ENCODE results near the gene TMEM135. TPM values are rescaled to one million over a fixed set of nuclear protein-coding genes. Genes with fewer than 3 reads are reported as not detected.
"Not testable (repeated sequence)": the region's sequence is repeated elsewhere in the genome, so short reads cannot be mapped to it uniquely, and the experiment has no call there.

TMEM135 gene
- 24.7 and 28.3 TPM in 2 replicates for total RNA-seq
- long read RNA-seq, transcript TMEM135-201 (15 exons, 2,433 nt), result major isoform, 39 of 64 reads
- long read RNA-seq, partial matches to known transcripts, result 6 of 64 reads
- long read RNA-seq, other reads (novel, unspliced or antisense), result 15 of 64 reads

GRCh38 chr11:87037450-87038234 lies at the start of gene TMEM135:
TSS of gene TMEM135 (plus strand) at chr11:87037934. CDS start at chr11:87038046, 112 bp downstream.
- Mint-ChIP-seq H3K4me3 (ENCODE audit: unreplicated experiment) (peak within 1 kb of the TSS; percentile 88), H3K27ac (ENCODE audit: unreplicated experiment) (peak within 1 kb of the TSS; percentile 83), H3K4me1 (ENCODE audit: unreplicated experiment) (peaks cover 32% of the 10 kb centered on the region), H3K27me3 (ENCODE audit: unreplicated experiment) (no peaks in the 10 kb centered on the region), H3K9me3 (ENCODE audit: unreplicated experiment) (no peaks in the 10 kb centered on the region), H3K36me3 (ENCODE audit: unreplicated experiment) (peaks cover 8% of the 10 kb centered on the region)
- TF ChIP-seq CTCF (IDR thresholded peaks at IDR 0.05), result no peak
- DNase-seq (ENCODE audit: extremely low spot score, unreplicated experiment), result peak; percentile 94

GRCh38 chr11:86988351-86988881 lies 49.3 kb upstream of the TMEM135 start:
- no peak for DNase-seq (ENCODE audit: extremely low spot score, unreplicated experiment)
- no peaks in the 10 kb centered on the region for H3K27me3 Mint-ChIP-seq (ENCODE audit: unreplicated experiment)
- peaks cover 28% of the 10 kb centered on the region for H3K4me1 Mint-ChIP-seq (ENCODE audit: unreplicated experiment)
- no peak overlapping the region for H3K4me3 Mint-ChIP-seq (ENCODE audit: unreplicated experiment)
- H3K36me3 Mint-ChIP-seq (ENCODE audit: unreplicated experiment), result no peaks in the 10 kb centered on the region
- H3K9me3 Mint-ChIP-seq (ENCODE audit: unreplicated experiment), result no peaks in the 10 kb centered on the region
- H3K27ac Mint-ChIP-seq (ENCODE audit: unreplicated experiment), result no peak overlapping the region
- TF ChIP-seq CTCF (IDR thresholded peaks at IDR 0.05), result no peak

GRCh38 chr11:86990031-86990430 lies 47.7 kb upstream of the TMEM135 start:
- Mint-ChIP-seq H3K27ac (ENCODE audit: unreplicated experiment) (peak overlapping the region; percentile 72), H3K4me3 (ENCODE audit: unreplicated experiment) (no peak overlapping the region), H3K27me3 (ENCODE audit: unreplicated experiment) (no peaks in the 10 kb centered on the region), H3K9me3 (ENCODE audit: unreplicated experiment) (no peaks in the 10 kb centered on the region), H3K4me1 (ENCODE audit: unreplicated experiment) (peaks cover 28% of the 10 kb centered on the region), H3K36me3 (ENCODE audit: unreplicated experiment) (no peaks in the 10 kb centered on the region)
- no peak for DNase-seq (ENCODE audit: extremely low spot score, unreplicated experiment)
- no peak for TF ChIP-seq CTCF (IDR thresholded peaks at IDR 0.05)

GRCh38 chr11:86990515-86990914 lies 47.2 kb upstream of the TMEM135 start:
- H3K36me3 Mint-ChIP-seq (ENCODE audit: unreplicated experiment), result no peaks in the 10 kb centered on the region
- TF ChIP-seq CTCF (IDR thresholded peaks at IDR 0.05), result no peak
- H3K9me3 Mint-ChIP-seq (ENCODE audit: unreplicated experiment), result no peaks in the 10 kb centered on the region
- peak overlapping the region; percentile 72 for H3K27ac Mint-ChIP-seq (ENCODE audit: unreplicated experiment)
- H3K4me1 Mint-ChIP-seq (ENCODE audit: unreplicated experiment), result peaks cover 28% of the 10 kb centered on the region
- no peak overlapping the region for H3K4me3 Mint-ChIP-seq (ENCODE audit: unreplicated experiment)
- DNase-seq (ENCODE audit: extremely low spot score, unreplicated experiment), result no peak
- no peaks in the 10 kb centered on the region for H3K27me3 Mint-ChIP-seq (ENCODE audit: unreplicated experiment)

GRCh38 chr11:86991341-86991740 lies 46.4 kb upstream of the TMEM135 start:
- no peaks in the 10 kb centered on the region for H3K36me3 Mint-ChIP-seq (ENCODE audit: unreplicated experiment)
- TF ChIP-seq CTCF (IDR thresholded peaks at IDR 0.05), result no peak
- no peak overlapping the region for H3K27ac Mint-ChIP-seq (ENCODE audit: unreplicated experiment)
- H3K4me1 Mint-ChIP-seq (ENCODE audit: unreplicated experiment), result peaks cover 28% of the 10 kb centered on the region
- no peaks in the 10 kb centered on the region for H3K27me3 Mint-ChIP-seq (ENCODE audit: unreplicated experiment)
- DNase-seq (ENCODE audit: extremely low spot score, unreplicated experiment), result no peak
- H3K9me3 Mint-ChIP-seq (ENCODE audit: unreplicated experiment), result no peaks in the 10 kb centered on the region
- H3K4me3 Mint-ChIP-seq (ENCODE audit: unreplicated experiment), result no peak overlapping the region

- H3K27me3 Mint-ChIP-seq (ENCODE audit: unreplicated experiment); DNase-seq (ENCODE audit: extremely low spot score, unreplicated experiment); H3K27ac Mint-ChIP-seq (ENCODE audit: unreplicated experiment); H3K36me3 Mint-ChIP-seq (ENCODE audit: unreplicated experiment); H3K9me3 Mint-ChIP-seq (ENCODE audit: unreplicated experiment); H3K4me3 Mint-ChIP-seq (ENCODE audit: unreplicated experiment): not testable (repeated sequence)
- H3K4me1 Mint-ChIP-seq (ENCODE audit: unreplicated experiment), result peaks cover 28% of the 10 kb centered on the region
Measured at GRCh38 chr11:86992340-86992739, 45.4 kb upstream of the TMEM135 start.

All from osteocyte (in vitro differentiated cells).